ENCODE results near the gene EXOC4. TPM values are rescaled to one million over a fixed set of nuclear protein-coding genes. Genes with fewer than 3 reads are reported as not detected.

Gene EXOC4
- total and polyA plus RNA-seq, 2 of the 8 experiments (the other 6 are each of a cell fraction or from before 2014, with no cell fraction given) = 27.0 to 67.3 TPM

DNA sequence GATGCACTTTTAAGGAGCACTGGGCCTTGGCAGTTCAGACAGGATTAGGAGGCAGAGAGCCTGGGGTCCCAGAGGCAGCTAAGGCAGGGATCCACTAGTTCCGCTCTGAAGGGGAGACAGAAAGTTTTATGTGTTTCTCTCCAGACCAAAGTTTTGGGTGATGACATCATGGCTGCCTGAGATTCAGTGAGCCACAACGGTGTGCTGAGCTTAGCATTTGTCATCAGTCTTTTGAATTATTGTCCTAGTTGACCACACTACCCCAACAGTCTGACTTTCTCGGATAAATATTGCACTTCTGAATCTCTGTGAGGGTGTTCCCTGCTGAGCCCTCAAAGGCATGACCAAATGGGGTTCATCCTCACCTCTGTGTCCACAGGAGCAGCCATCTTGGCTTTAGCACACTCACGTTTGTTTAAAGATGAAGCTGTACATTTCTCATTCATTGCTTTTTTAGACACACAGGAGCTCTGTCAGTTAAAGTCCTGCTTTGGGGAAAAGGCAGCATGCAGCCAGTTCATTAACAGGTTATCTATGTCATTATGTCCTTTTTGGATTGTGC is 576.5 kb downstream of the EXOC4 start:
- FAIRE-seq = no peak
- CTCF ChIA-PET (ENCODE audit: partially characterized antibody) = interaction anchor here (0.5 to 0.7 kb wide), 3 partner anchors 8 to 72 kb away, joined by 3 read pairs; no protein-coding TSS in a partner anchor

More for the DNA sequence above, 576.5 kb downstream of the EXOC4 start:
- 92% methylated on average over 4 of the region's 4 CpGs; no CpG with 5 or more reads in 1 of the 2 experiments for WGBS, 2 experiments (ENCODE audit: extremely low coverage in 1 of 2, insufficient coverage in 1 of 2, insufficient read length in 1 of 2, insufficient replicate concordance in 2 of 2, low coverage in 1 of 2, low lambda C conversion rate in 2 of 2, missing lambda C conversion rate in 1 of 2)
- Histone ChIP-seq H2AFZ (ENCODE audit: low read length) (no peak overlapping the region), H3K14ac (ENCODE audit: insufficient read length) (no peak overlapping the region), H2BK5ac (ENCODE audit: low read depth, low read length) (no peak overlapping the region), H3K18ac (ENCODE audit: extremely low read depth, low read length) (no peak overlapping the region), H3K9me3 (ENCODE audit: insufficient read depth in 2 of 2, low read depth in 1 of 2, low read length in 1 of 2) (no peaks in the 10 kb centered on the region), H3K27me3 (replicated peaks in 1 of 4; ENCODE audit: control insufficient read depth in 3 of 4, extremely low read depth in 1 of 4, insufficient read depth in 3 of 4, low read length in 3 of 4) (no peaks in the 10 kb centered on the region), H3K23me2 (ENCODE audit: low read depth, low read length) (no peaks in the 10 kb centered on the region), H4K20me1 (replicated peaks in 1 of 2; ENCODE audit: control insufficient read depth in 1 of 2, insufficient read depth in 2 of 2, low read length in 2 of 2) (no peaks in the 10 kb centered on the region), H3K9ac (replicated peaks in 1 of 4; ENCODE audit: extremely low read depth in 1 of 4, low read depth in 3 of 4, low read length in 3 of 4) (no peak overlapping the region), H3K4me1 (replicated peaks in 1 of 4; ENCODE audit: control insufficient read depth in 3 of 4, insufficient read depth in 4 of 4, low read length in 3 of 4) (no peaks in the 10 kb centered on the region), H4K8ac (ENCODE audit: extremely low read depth, insufficient read depth, low read length) (no peak overlapping the region), H3K4me2 (ENCODE audit: insufficient read depth in 1 of 2, low read depth in 2 of 2, low read length in 2 of 2) (no peak overlapping the region), H2AK5ac (ENCODE audit: low read depth, low read length) (no peak overlapping the region; the same call in 1 of the 2 replicates), H2BK15ac (ENCODE audit: low read length) (no peak overlapping the region), H2BK20ac (ENCODE audit: low read length) (no peak overlapping the region), H3K56ac (replicated peaks; ENCODE audit: insufficient read length, low read depth, low read length) (no peak overlapping the region), H3K27ac (ENCODE audit: low read depth, low read length) (no peak overlapping the region), H3K4me3 (ENCODE audit: extremely low read depth in 1 of 4, insufficient read depth in 2 of 4, low read depth in 3 of 4, low read length in 4 of 4) (no peak overlapping the region), H3K36me3 (ENCODE audit: control insufficient read depth in 2 of 4, insufficient read depth in 4 of 4, low read length in 3 of 4) (peaks cover 0 to 4% (median 0%) of the 10 kb centered on the region in 4 experiments; a peak in 1 of 8 replicates), H4K5ac (ENCODE audit: insufficient read length, low read depth, low read length) (no peak overlapping the region), H2BK120ac (replicated peaks; ENCODE audit: low read depth, low read length) (no peak overlapping the region), H3K4ac (replicated peaks; ENCODE audit: insufficient read length, low read depth, low read length) (no peak overlapping the region), H3K79me1 (ENCODE audit: low read depth, low read length) (no peaks in the 10 kb centered on the region), H4K91ac (replicated peaks; ENCODE audit: insufficient read length, low read length) (no peak overlapping the region), H2BK12ac (ENCODE audit: low read depth, low read length) (no peak overlapping the region), H3K23ac (ENCODE audit: insufficient read length) (no peak overlapping the region), H3K79me2 (ENCODE audit: control insufficient read depth in 1 of 2, insufficient read depth in 2 of 2, low read length in 2 of 2) (no peaks in the 10 kb centered on the region)
- POLR2A ChIA-PET (ENCODE audit: partially characterized antibody) = no interaction called here
- no peak for DNase-seq (ENCODE audit: low read depth in 1 of 2, low spot score in 2 of 2)
- no peak for TF ChIP-seq SIN3A (conservative IDR thresholded peaks at IDR 0.05 in 1 of 2, IDR thresholded peaks at IDR 0.05 in 1 of 2; ENCODE audit: low read depth in 1 of 2, low read length in 2 of 2)
- TF ChIP-seq HDAC6 (IDR thresholded peaks at IDR 0.05; ENCODE audit: low read depth, low read length) = no peak
- TF ChIP-seq JUND (IDR thresholded peaks at IDR 0.05; ENCODE audit: low read length) = no peak
- no peak for TF ChIP-seq KDM4A (IDR thresholded peaks at IDR 0.05; ENCODE audit: low read depth, low read length, severe bottlenecking)
- no peak for TF ChIP-seq YY1 (IDR thresholded peaks at IDR 0.05; ENCODE audit: low read depth, low read length)
- no peak for TF ChIP-seq CREB1 (IDR thresholded peaks at IDR 0.05)
- TF ChIP-seq, protein P1, sequence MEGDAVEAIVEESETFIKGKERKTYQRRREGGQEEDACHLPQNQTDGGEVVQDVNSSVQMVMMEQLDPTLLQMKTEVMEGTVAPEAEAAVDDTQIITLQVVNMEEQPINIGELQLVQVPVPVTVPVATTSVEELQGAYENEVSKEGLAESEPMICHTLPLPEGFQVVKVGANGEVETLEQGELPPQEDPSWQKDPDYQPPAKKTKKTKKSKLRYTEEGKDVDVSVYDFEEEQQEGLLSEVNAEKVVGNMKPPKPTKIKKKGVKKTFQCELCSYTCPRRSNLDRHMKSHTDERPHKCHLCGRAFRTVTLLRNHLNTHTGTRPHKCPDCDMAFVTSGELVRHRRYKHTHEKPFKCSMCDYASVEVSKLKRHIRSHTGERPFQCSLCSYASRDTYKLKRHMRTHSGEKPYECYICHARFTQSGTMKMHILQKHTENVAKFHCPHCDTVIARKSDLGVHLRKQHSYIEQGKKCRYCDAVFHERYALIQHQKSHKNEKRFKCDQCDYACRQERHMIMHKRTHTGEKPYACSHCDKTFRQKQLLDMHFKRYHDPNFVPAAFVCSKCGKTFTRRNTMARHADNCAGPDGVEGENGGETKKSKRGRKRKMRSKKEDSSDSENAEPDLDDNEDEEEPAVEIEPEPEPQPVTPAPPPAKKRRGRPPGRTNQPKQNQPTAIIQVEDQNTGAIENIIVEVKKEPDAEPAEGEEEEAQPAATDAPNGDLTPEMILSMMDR (IDR thresholded peaks at IDR 0.05; ENCODE audit: control extremely low read depth in 1 of 3, insufficient read depth in 1 of 3, low read depth in 1 of 3, low read length in 3 of 3) = no peak
